Lower leg skin (tissue), 3 donors: ENCODE results near the gene C1orf87.

Source experiments
- POLR2A ChIP-seq, 2 donors: fragments of 450-650 bp; IDR thresholded peaks; one replicate each; pipeline ENCODE4 v1.6.1; 2016 to 2017; ENCODE audit warnings: antibody characterized with exemption in 2 of 2, mild to moderate bottlenecking in 1 of 2, moderate library complexity in 1 of 2
- TF ChIP-seq, protein P1 (sequence below), 3 donors: fragments of 450-650 bp; IDR thresholded peaks; one replicate each; pipeline ENCODE4 v1.5.1; 2016; ENCODE audit warnings: antibody characterized with exemption in 3 of 3, mild to moderate bottlenecking in 3 of 3, moderate library complexity in 2 of 3

DNA sequence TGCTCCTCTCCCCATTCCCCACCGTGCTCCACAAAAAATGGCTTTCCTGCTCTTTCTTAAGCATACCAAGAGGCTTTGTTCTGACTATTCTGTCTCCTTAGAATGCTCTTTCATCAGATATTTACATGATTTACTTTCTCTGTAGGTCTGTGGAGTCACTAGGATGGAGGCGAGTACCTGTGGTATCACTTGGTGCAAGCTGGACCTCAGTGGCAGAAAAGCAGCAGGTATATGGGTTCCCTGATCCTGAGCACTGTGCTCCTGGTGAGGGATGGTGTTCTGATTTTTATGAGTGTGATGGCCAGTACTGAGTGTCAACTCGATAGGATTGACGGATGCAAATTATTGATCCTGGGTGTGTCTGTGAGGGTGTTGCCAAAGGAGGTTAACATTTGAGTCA is 10.0 kb downstream of the C1orf87 start:
- TF ChIP-seq POLR2A (IDR thresholded peaks at IDR 0.05): no peak
- TF ChIP-seq, protein P1, sequence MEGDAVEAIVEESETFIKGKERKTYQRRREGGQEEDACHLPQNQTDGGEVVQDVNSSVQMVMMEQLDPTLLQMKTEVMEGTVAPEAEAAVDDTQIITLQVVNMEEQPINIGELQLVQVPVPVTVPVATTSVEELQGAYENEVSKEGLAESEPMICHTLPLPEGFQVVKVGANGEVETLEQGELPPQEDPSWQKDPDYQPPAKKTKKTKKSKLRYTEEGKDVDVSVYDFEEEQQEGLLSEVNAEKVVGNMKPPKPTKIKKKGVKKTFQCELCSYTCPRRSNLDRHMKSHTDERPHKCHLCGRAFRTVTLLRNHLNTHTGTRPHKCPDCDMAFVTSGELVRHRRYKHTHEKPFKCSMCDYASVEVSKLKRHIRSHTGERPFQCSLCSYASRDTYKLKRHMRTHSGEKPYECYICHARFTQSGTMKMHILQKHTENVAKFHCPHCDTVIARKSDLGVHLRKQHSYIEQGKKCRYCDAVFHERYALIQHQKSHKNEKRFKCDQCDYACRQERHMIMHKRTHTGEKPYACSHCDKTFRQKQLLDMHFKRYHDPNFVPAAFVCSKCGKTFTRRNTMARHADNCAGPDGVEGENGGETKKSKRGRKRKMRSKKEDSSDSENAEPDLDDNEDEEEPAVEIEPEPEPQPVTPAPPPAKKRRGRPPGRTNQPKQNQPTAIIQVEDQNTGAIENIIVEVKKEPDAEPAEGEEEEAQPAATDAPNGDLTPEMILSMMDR (IDR thresholded peaks at IDR 0.05): no peak
